ENCODE measurements around the gene SSX2IP.

GRCh38 chr1:84603941-84604830 lies 86.1 kb downstream of the SSX2IP start:
- no peak for TF ChIP-seq POLR2A (IDR thresholded peaks at IDR 0.05)
- TF ChIP-seq CTCF (IDR thresholded peaks at IDR 0.05): peak; percentile 14 to 31 (median 21)

Measured in right lobe of liver (tissue), 4 donors.